ENCODE results near the gene FAM120B.
A peak's percentile ranks its signal among the peaks of the same experiment; 100 is the strongest.
"Not testable (repeated sequence)": the region's sequence is repeated elsewhere in the genome, so short reads cannot be mapped to it uniquely, and the experiment has no call there.

FAM120B gene

GRCh38 chr6:170306324-170307079, at the start of gene FAM120B:
TSS of gene FAM120B (plus strand) at chr6:170306758. CDS start at chr6:170317391, 10,633 bp downstream.
- DNase-seq, result peak; percentile 60

GRCh38 chr6:170257376-170257775, 49.2 kb upstream of the FAM120B start:
- no peak for DNase-seq

GRCh38 chr6:170258407-170258806, 48.2 kb upstream of the FAM120B start:
- DNase-seq, result no peak

GRCh38 chr6:170259278-170259677, 47.3 kb upstream of the FAM120B start:
- DNase-seq, result no peak

GRCh38 chr6:170260686-170261085, 45.9 kb upstream of the FAM120B start:
- DNase-seq, result no peak

GRCh38 chr6:170261643-170262488, 44.7 kb upstream of the FAM120B start:
- no peak for DNase-seq

GRCh38 chr6:170262489-170263088, 44.0 kb upstream of the FAM120B start:
- no peak for DNase-seq

GRCh38 chr6:170263410-170263809, 43.1 kb upstream of the FAM120B start:
- DNase-seq, result no peak

GRCh38 chr6:170264086-170264485, 42.5 kb upstream of the FAM120B start:
- DNase-seq, result no peak

- DNase-seq, result not testable (repeated sequence)
Observed at GRCh38 chr6:170264644-170265043, 41.9 kb upstream of the FAM120B start.

GRCh38 chr6:170265655-170266054, 40.9 kb upstream of the FAM120B start:
- no peak for DNase-seq

- no peak for DNase-seq
Observed at GRCh38 chr6:170266061-170266825, 40.3 kb upstream of the FAM120B start.

- no peak for DNase-seq
Observed at GRCh38 chr6:170267688-170268087, 38.9 kb upstream of the FAM120B start.

- no peak for DNase-seq
Observed at GRCh38 chr6:170268216-170269129, 38.1 kb upstream of the FAM120B start.

- DNase-seq, result peak; percentile 32
Observed at GRCh38 chr6:170269151-170269845, 37.3 kb upstream of the FAM120B start.

- DNase-seq, result peak; percentile 24
Observed at GRCh38 chr6:170269846-170270541, 36.6 kb upstream of the FAM120B start.

GRCh38 chr6:170270984-170271593, 35.5 kb upstream of the FAM120B start:
- no peak for DNase-seq

- no peak for DNase-seq
Observed at GRCh38 chr6:170271771-170272314, 34.7 kb upstream of the FAM120B start.

GRCh38 chr6:170272341-170273065, 34.1 kb upstream of the FAM120B start:
- no peak for DNase-seq

Measured in NCI-H1694 (cell line).